Right ventricle myocardium inferior (tissue), 1 donor: Measurements from ENCODE around the gene PGBD1. TPM values are rescaled to one million over a fixed set of nuclear protein-coding genes. Genes with fewer than 3 reads are reported as not detected.

Experiments
- ATAC-seq: fragments of 200-7000 bp; cut with Tn5 transposase; one replicate; pipeline ENCODE4 v1.9.1; 2020; ENCODE audit warnings: mild to moderate bottlenecking, moderate library complexity
- DNase-seq: peaks from one replicate; pipeline ENCODE4 v3.0.0; 2021; ENCODE audit errors: missing footprints
- intact Hi-C: fragments of 100-400 bp; cut with DNase I; formaldehyde crosslinking; loops from one replicate; pipeline ENCODE4 v1.11.0; 2022
- total RNA-seq: library from RNA; stranded (reverse); fragmentation: NEBNext Ultra II Directional; extraction: Animal tissue kit (Norgen Biotek cat#: 25700); gene quantifications from one replicate; pipeline ENCODE4 v1.2.1, GENCODE V29; 2021
- donor health status: DM: no; HTN: yes; CAD: no; lungs with severe emphysema.

PGBD1 gene
- total RNA-seq, 1 donor from 2014 or later, result 2.5 TPM

DNA sequence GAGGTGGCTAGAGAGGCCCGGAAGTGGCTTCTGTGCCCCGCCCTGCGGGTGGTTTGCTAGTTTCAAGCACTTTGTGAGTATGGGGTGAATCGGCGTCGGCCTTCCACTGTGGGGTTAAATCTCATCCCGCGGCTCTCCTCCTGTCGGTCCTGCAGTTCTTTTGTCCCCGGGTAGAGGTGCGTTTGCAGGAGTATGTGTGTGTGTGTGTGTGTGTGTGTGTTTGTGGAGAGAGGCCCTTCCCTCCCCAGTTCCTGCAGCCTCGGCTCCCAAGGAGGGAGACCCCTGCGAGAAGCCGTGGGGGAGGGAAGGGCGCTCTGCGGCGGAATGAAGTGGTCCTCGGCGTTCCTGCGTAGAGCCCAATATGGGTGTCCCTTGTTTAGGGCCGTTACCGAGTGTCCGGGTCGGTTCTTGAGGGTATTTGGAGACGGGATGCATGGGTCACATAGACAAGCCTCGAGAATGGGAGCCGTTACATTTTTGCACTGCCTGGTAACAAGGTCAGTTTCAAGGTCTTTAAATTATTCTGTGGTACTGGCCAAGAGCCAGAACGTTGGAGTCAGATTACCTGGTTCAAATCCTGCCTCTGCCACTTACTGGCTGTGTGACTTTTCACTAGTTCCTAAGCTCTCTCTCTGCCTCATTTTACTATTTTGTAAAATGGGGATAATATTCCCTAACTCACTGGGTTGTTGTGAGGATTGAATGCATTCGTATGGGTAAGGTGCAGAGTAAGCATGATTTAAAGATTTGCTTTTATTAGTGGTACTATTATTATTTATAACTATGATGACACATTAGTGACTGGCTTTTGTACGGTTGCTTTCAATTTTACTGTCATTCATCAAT is 68.7 kb downstream of the PGBD1 start, which contains the start of gene ZKSCAN3:
Gene ZKSCAN3, plus strand, starts transcription at position 56 of the 846 bp plus-strand sequence. CDS start 9,640 bp downstream, outside the sequence.
- ATAC-seq, result peak; percentile 96
- intact Hi-C loops, result loop anchor here (1.0 to 10.0 kb wide), 4 partner anchors 14 to 875 kb away; partner anchors contain the start of genes ZNF184 and ZSCAN31
- DNase-seq, result peak; percentile 92

DNA sequence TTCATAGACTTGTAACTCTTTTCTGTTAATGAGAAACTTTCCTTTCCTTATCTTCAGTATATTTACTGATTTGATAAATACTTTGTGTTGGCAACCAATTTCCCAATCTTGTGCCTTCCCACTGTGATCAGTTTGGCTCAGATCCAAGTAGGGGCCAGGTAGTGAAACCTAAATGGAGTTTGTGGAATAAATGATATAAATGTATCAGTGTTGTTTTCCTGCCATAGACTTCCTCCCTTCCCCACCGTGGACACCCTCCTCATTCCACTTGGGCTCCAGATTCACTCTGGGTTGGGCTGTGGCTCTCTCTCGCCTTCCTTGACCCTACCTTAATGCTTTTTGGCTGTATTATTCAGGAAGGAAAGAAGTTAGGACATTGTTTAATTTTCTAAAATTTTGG is 69.7 kb downstream of the PGBD1 start:
- no peak for DNase-seq
- intact Hi-C loops, result loop anchor here (2.0 to 10.0 kb wide), 3 partner anchors 214 to 876 kb away; partner anchors contain the start of gene ZNF184
- ATAC-seq, result no peak

DNA sequence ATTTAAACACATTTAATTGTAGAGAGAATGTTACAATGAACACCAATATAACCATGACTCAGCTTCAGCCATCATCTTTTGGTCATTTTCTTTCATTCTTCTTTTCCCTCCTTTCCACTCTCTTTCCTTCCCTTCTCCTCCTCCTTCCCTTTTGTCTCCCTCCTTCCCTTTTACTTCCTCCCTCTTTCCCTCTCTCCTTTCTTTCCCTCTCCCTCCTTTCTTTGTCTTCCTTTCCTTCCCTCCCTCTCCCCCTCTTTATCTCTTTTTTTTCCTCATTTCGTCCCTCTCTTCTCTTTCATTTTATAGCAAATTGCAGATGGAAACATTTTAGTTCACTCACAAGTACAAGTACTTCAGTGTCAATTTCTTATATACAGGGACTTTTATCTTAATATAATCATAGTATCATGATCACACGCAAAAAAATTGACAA is 70.1 kb downstream of the PGBD1 start:
- ATAC-seq (no peak), DNase-seq (no peak)
- intact Hi-C loops, result loop anchor here (2.0 to 10.0 kb wide), 3 partner anchors 215 to 877 kb away; partner anchors contain the start of gene ZNF184

Other genes starting within 250 kb of the PGBD1 start
- 0.35 TPM for gene ZNF165, start 201.0 kb upstream of the PGBD1 start, total RNA-seq
- gene ZSCAN16, start 157.0 kb upstream of the PGBD1 start, total RNA-seq, result 2.2 TPM
- 12.7 TPM for gene ZKSCAN8, start 139.7 kb upstream of the PGBD1 start, total RNA-seq
- gene ZSCAN9, start 56.3 kb upstream of the PGBD1 start, total RNA-seq, result 9.4 TPM
- 2.5 TPM for gene ZKSCAN4, start 29.3 kb upstream of the PGBD1 start, total RNA-seq
- 7.4 TPM for gene NKAPL, start 22.3 kb upstream of the PGBD1 start, total RNA-seq
- gene ZSCAN26, start 14.4 kb upstream of the PGBD1 start, total RNA-seq, result 11.1 TPM
- gene ZSCAN31, start 54.6 kb downstream of the PGBD1 start, total RNA-seq, result 10.2 TPM
- gene ZKSCAN3, start 68.4 kb downstream of the PGBD1 start, total RNA-seq, result 4.0 TPM
- gene ZSCAN12, start 118.2 kb downstream of the PGBD1 start, total RNA-seq, result 2.4 TPM
- gene ZSCAN23, start 161.9 kb downstream of the PGBD1 start, total RNA-seq, result 1.3 TPM
- not detected for gene GPX6, start 234.2 kb downstream of the PGBD1 start, total RNA-seq
- not detected for gene GPX5, start 244.3 kb downstream of the PGBD1 start, total RNA-seq